Progenitor cell of endocrine pancreas (in vitro differentiated cells): ENCODE results near the gene ARMC3. TPM values are rescaled to one million over a fixed set of nuclear protein-coding genes. Genes with fewer than 3 reads are reported as not detected.

ENCODE experiments used
- DNase-seq: peaks from one replicate; pipeline ENCODE4 v3.0.0; 2021; ENCODE audit warnings: low spot score; ENCODE audit not compliant: unreplicated experiment
- H3K27ac Mint-ChIP-seq: 2 replicates; pipeline ENCODE4 v1.8.0; 2021; ENCODE audit warnings: mild to moderate bottlenecking, moderate library complexity, mixed read lengths
- H3K27me3 Mint-ChIP-seq: 2 replicates; pipeline ENCODE4 v1.8.0; 2021; ENCODE audit warnings: mixed read lengths
- H3K36me3 Mint-ChIP-seq: 2 replicates; pipeline ENCODE4 v1.8.0; 2022; ENCODE audit warnings: mixed read lengths; ENCODE audit not compliant: insufficient read depth
- H3K4me1 Mint-ChIP-seq: 2 replicates; pipeline ENCODE4 v1.8.0; 2021; ENCODE audit warnings: low read depth, mixed read lengths
- H3K4me3 Mint-ChIP-seq: 2 replicates; pipeline ENCODE4 v1.8.0; 2021; ENCODE audit warnings: low read depth, mild to moderate bottlenecking, moderate library complexity, mixed read lengths
- H3K9me3 Mint-ChIP-seq: 2 replicates; pipeline ENCODE4 v1.8.0; 2021; ENCODE audit warnings: low read depth, mixed read lengths
- CTCF ChIP-seq: fragments of 200-600 bp; sonication (generic); IDR thresholded peaks from one replicate; pipeline ENCODE4 v1.5.0; 2021; ENCODE audit warnings: antibody characterized with exemption, mild to moderate bottlenecking; ENCODE audit not compliant: unreplicated experiment
- total RNA-seq: library from RNA; stranded (reverse); gene quantifications from 2 replicates; pipeline ENCODE4 v1.2.1, GENCODE V29; 2021

The ARMC3 gene
- total RNA-seq, 1 donor from 2014 or later: 7.9 TPM

- Mint-ChIP-seq H3K27me3 (no peaks in the 10 kb centered on the region), H3K27ac (no peak overlapping the region), H3K36me3 (no peaks in the 10 kb centered on the region), H3K4me3 (no peak overlapping the region), H3K9me3 (no peaks in the 10 kb centered on the region), H3K4me1 (no peaks in the 10 kb centered on the region)
- no peak for TF ChIP-seq CTCF
- no peak for DNase-seq
These were observed 4.1 kb downstream of the ARMC3 start for GRCh38 chr10:22931948-22932347.

DNA sequence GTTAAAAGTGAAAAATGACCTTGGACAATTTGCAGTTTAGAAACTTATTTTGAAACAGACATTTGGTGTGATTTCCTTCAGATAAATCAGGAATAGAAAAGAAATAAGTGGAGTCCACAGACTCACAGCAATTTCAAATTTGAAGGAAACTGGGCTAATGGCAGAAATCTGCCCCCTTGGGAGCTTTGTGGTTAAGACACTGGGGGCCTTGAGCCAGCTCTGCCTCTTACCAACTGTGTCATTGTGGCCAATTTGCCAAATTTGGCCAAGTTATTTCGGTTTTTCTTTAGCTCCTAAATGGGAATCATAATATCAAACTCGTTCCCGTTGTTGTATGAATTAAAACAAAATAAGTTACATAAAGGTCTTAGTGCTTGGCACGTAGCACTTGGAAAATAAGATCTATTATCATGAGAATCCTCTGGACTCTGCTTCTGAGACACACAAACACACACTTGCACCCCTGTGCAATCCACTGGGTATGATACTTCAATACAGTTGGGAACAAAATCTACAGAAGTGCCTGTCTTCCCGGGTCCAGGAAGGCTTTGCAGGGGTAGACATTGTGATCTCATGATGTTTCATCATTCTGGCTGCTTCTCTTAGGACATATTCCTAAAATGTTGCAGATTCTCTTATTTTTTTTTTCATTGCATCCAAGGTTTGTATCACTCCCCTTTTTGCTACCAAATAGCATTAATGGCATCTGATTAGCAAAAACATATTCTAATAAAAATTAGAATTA is 4.9 kb downstream of the ARMC3 start:
- no peak overlapping the region for H3K4me3 Mint-ChIP-seq
- H3K36me3 Mint-ChIP-seq: no peaks in the 10 kb centered on the region
- no peak for DNase-seq
- no peaks in the 10 kb centered on the region for H3K4me1 Mint-ChIP-seq
- no peaks in the 10 kb centered on the region for H3K27me3 Mint-ChIP-seq
- no peak for TF ChIP-seq CTCF
- H3K9me3 Mint-ChIP-seq: no peaks in the 10 kb centered on the region
- H3K27ac Mint-ChIP-seq: no peak overlapping the region

DNA sequence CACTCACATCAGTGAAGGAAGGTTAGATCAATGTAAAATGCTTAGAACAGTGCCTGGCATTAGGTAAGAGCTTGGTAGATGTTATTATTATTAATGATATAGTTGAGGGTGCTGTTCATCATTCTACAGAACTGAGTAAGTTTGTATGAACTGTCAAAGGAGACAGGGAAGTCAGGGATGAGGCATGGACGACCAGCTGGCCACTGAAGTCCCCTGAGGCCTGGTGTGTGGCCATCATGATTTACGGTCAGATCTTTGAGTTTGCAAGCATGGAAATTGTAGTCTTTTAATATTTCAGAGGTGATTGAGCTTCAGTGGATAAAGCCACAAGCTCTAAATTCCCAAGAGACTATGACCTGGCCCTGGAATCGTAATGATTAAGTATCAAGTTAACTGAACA is 6.9 kb downstream of the ARMC3 start:
- H3K36me3 Mint-ChIP-seq: no peaks in the 10 kb centered on the region
- H3K9me3 Mint-ChIP-seq: no peaks in the 10 kb centered on the region
- H3K4me3 Mint-ChIP-seq: no peak overlapping the region
- no peaks in the 10 kb centered on the region for H3K27me3 Mint-ChIP-seq
- no peak overlapping the region for H3K27ac Mint-ChIP-seq
- H3K4me1 Mint-ChIP-seq: no peaks in the 10 kb centered on the region
- no peak for TF ChIP-seq CTCF
- DNase-seq: no peak

- no peak overlapping the region for H3K4me3 Mint-ChIP-seq
These were observed 14.6 kb downstream of the ARMC3 start for GRCh38 chr10:22942437-22942836.

More at GRCh38 chr10:22942437-22942836, 14.6 kb downstream of the ARMC3 start:
- Mint-ChIP-seq H3K9me3 (peaks cover 18% of the 10 kb centered on the region), H3K36me3 (peaks cover 5% of the 10 kb centered on the region), H3K4me1 (no peaks in the 10 kb centered on the region), H3K27ac (no peak overlapping the region), H3K27me3 (no peaks in the 10 kb centered on the region)
- TF ChIP-seq CTCF: no peak
- DNase-seq: no peak
